Astrocyte (in vitro differentiated cells and primary cell): ENCODE results near the gene NWD2.

ENCODE experiments used
- CTCF ChIP-seq: IDR thresholded peaks from 2 replicates; pipeline ENCODE4 v1.5.1; 2011; ENCODE audit warnings: low read depth, mild to moderate bottlenecking, inconsistent platforms, low read length, moderate library complexity; ENCODE audit not compliant: insufficient read depth
- EZH2 ChIP-seq: IDR thresholded peaks from 2 replicates; pipeline ENCODE4 v1.6.1; 2012; ENCODE audit warnings: mild to moderate bottlenecking, low read length, inconsistent platforms; ENCODE audit not compliant: insufficient read depth

- TF ChIP-seq EZH2 = no peak
- TF ChIP-seq CTCF = no peak
Observed at GRCh38 chr4:37389366-37389765, 144.8 kb downstream of the NWD2 start.
